Stimulated activated naive CD4-positive, alpha-beta T cell treated with Interleukin-2 at 50 U/mL for 16 hours (primary cell): Measurements from ENCODE around the gene VCP.

Experiments
- DNase-seq: peaks from one replicate; lab custom pipeline; 2025; lab: John Stamatoyannopoulos, UW

VCP gene

DNA sequence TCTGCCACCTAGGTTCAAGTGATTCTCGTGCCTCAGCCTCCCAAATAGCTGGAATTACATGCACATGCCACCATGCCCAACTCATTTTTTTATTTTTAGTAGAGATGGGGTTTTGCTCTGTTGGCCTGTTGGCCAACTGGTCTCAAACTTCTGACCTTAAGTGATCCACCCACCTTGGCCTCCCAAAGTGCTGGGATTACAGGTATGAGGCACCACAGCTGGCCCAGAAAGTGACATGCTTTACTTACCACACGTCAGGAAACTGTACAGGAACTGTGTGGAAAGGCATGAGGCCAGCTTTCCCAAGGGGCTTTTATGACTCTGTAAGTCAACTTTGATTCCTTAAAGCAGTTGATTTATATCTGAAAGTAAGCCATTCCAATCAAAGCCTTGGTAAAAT, 57.9 kb downstream of the VCP start:
- DNase-seq, result no peak

DNA sequence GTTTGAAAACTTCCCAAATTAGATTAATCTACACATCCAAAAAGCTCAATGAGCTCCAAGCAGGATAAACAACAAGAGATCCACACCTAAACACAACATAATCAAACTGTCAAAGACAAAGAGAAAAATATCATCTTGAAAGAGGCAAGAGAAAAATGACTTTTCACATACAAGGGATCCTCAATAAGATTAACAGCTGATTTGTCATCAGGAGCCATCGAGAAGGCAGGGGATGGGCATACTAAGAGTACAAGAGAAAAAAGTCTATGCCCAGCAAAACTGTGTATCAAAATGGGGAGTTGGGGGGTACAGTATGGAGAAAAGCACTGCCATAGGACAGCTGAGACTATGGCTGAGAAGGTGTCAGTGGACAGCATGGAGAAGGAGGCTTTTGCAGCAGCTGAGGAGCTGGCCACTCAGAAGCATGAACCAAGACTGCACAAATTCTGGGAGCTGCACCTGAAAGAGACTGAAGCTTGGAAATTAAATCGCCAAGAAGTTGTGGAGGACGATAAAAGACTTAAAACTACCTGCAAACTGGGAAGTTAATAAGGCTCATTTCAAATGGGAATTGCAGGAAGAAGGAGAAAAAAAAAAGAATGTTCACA, 62.0 kb downstream of the VCP start:
- no peak for DNase-seq
